Calu3 (cell line): Measurements from ENCODE around the gene KCNT1. TPM values are rescaled to one million over a fixed set of nuclear protein-coding genes. Genes with fewer than 3 reads are reported as not detected.

ENCODE experiments used
- BruUV-seq: library from RNA; stranded (reverse); fragments of 400-500 nt; replicated peaks from 2 replicates; lab custom pipeline; 2021; lab: Mats Ljungman, UMichigan
- CTCF ChIA-PET: fragments of 300-600 bp; sonication (Branson Sonifier 250); formaldehyde crosslinking; loops from one replicate; lab custom pipeline; 2022; ENCODE audit warnings: antibody characterized with exemption; lab: Charles Lee
- DNase-seq: peaks from one replicate; pipeline ENCODE4 v3.0.0; 2022
- H3K27ac Mint-ChIP-seq: one replicate; pipeline ENCODE4 v1.8.0; 2022; ENCODE audit warnings: mixed read lengths; ENCODE audit not compliant: unreplicated experiment
- H3K27me3 Mint-ChIP-seq: one replicate; pipeline ENCODE4 v1.8.0; 2022; ENCODE audit warnings: mixed read lengths; ENCODE audit not compliant: unreplicated experiment
- H3K36me3 Mint-ChIP-seq: one replicate; pipeline ENCODE4 v1.8.0; 2022; ENCODE audit warnings: mild to moderate bottlenecking, moderate library complexity, mixed read lengths; ENCODE audit not compliant: insufficient read depth, unreplicated experiment
- H3K4me1 Mint-ChIP-seq: one replicate; pipeline ENCODE4 v1.8.0; 2022; ENCODE audit warnings: mild to moderate bottlenecking, low read depth, mixed read lengths; ENCODE audit not compliant: unreplicated experiment
- H3K4me3 Mint-ChIP-seq: one replicate; pipeline ENCODE4 v1.8.0; 2022; ENCODE audit warnings: mild to moderate bottlenecking, low read depth, moderate library complexity, mixed read lengths; ENCODE audit not compliant: unreplicated experiment
- H3K9me3 Mint-ChIP-seq: one replicate; pipeline ENCODE4 v1.8.0; 2022; ENCODE audit warnings: low read depth, mixed read lengths; ENCODE audit not compliant: unreplicated experiment
- CTCF ChIP-seq: fragments of 200-600 bp; IDR thresholded peaks from one replicate; pipeline ENCODE4 v1.8.0; 2022; ENCODE audit warnings: antibody characterized with exemption; ENCODE audit not compliant: unreplicated experiment
- intact Hi-C: fragments of 100-400 bp; cut with micrococcal nuclease; formaldehyde crosslinking; loops from one replicate; pipeline ENCODE4 v1.10.0; 2022; ENCODE audit not compliant: unreplicated experiment
- total RNA-seq: library from RNA; stranded (reverse); gene quantifications from 2 replicates; pipeline ENCODE4 v1.2.3, GENCODE V29; 2022

The KCNT1 gene
- total RNA-seq, 1 experiment from 2014 or later = not detected

- H3K4me1 Mint-ChIP-seq = no peaks in the 10 kb centered on the region
- intact Hi-C loops = no loop called here
- no peak for DNase-seq
- BruUV-seq = no TSS peak
- H3K9me3 Mint-ChIP-seq = no peaks in the 10 kb centered on the region
- CTCF ChIA-PET = no interaction called here
- no peak overlapping the region for H3K27ac Mint-ChIP-seq
- H3K36me3 Mint-ChIP-seq = no peaks in the 10 kb centered on the region
- peaks cover 42% of the 10 kb centered on the region for H3K27me3 Mint-ChIP-seq
- no peak for TF ChIP-seq CTCF
- no peak overlapping the region for H3K4me3 Mint-ChIP-seq
Measured at GRCh38 chr9:135663857-135664256, 38.1 kb upstream of the KCNT1 start.

- Mint-ChIP-seq H3K36me3 (no peaks in the 10 kb centered on the region), H3K9me3 (no peaks in the 10 kb centered on the region), H3K27me3 (peaks cover 46% of the 10 kb centered on the region), H3K4me3 (no peak overlapping the region), H3K4me1 (no peaks in the 10 kb centered on the region), H3K27ac (no peak overlapping the region)
- no peak for TF ChIP-seq CTCF
- no TSS peak for BruUV-seq
- CTCF ChIA-PET = no interaction called here
- intact Hi-C loops = no loop called here
- DNase-seq = no peak
Measured at GRCh38 chr9:135664266-135664665, 37.7 kb upstream of the KCNT1 start.

- CTCF ChIA-PET = no interaction called here
- Mint-ChIP-seq H3K4me3 (no peak overlapping the region), H3K4me1 (no peaks in the 10 kb centered on the region), H3K9me3 (no peaks in the 10 kb centered on the region), H3K36me3 (no peaks in the 10 kb centered on the region), H3K27ac (no peak overlapping the region), H3K27me3 (peaks cover 46% of the 10 kb centered on the region)
- DNase-seq = no peak
- no peak for TF ChIP-seq CTCF
- BruUV-seq = no TSS peak
- intact Hi-C loops = no loop called here
Measured at GRCh38 chr9:135664801-135665794, 36.9 kb upstream of the KCNT1 start.

GRCh38 chr9:135665795-135666189 lies 36.2 kb upstream of the KCNT1 start:
- H3K27me3 Mint-ChIP-seq = peaks cover 46% of the 10 kb centered on the region
- no peak overlapping the region for H3K4me3 Mint-ChIP-seq
- no peaks in the 10 kb centered on the region for H3K9me3 Mint-ChIP-seq
- TF ChIP-seq CTCF = no peak
- H3K27ac Mint-ChIP-seq = no peak overlapping the region
- no peaks in the 10 kb centered on the region for H3K36me3 Mint-ChIP-seq
- CTCF ChIA-PET = no interaction called here
- BruUV-seq = no TSS peak
- H3K4me1 Mint-ChIP-seq = no peaks in the 10 kb centered on the region
- no peak for DNase-seq
- intact Hi-C loops = no loop called here
